Thymus (tissue), 14 donors: ENCODE results near the gene TRAPPC3L. TPM values are rescaled to one million over a fixed set of nuclear protein-coding genes. Genes with fewer than 3 reads are reported as not detected.

Experiments used
- DNase-seq, 9 donors: peaks; one replicate each; pipeline ENCODE4 v3.0.0-alpha.2; 2013; ENCODE audit warnings: low spot score in 9 of 9, low read depth in 6 of 9, missing footprints in 1 of 9
- H3K27ac ChIP-seq, 2 donors: one replicate each; pipeline ENCODE4 v1.5.1; 2013; ENCODE audit warnings: control low read depth in 1 of 2, low read depth in 1 of 2, low read length in 1 of 2, mild to moderate bottlenecking in 1 of 2, moderate library complexity in 1 of 2
- H3K27me3 ChIP-seq, 2 donors: one replicate each; pipeline ENCODE4 v1.5.1; 2013; ENCODE audit warnings: low read length in 1 of 2; ENCODE audit not compliant: control insufficient read depth in 2 of 2, insufficient read depth in 1 of 2
- H3K36me3 ChIP-seq, 2 donors: one replicate each; pipeline ENCODE4 v1.5.1; 2013; ENCODE audit warnings: low read length in 1 of 2, mild to moderate bottlenecking in 1 of 2, moderate library complexity in 1 of 2; ENCODE audit not compliant: control insufficient read depth in 2 of 2, insufficient read depth in 2 of 2
- H3K4me1 ChIP-seq, 2 donors: one replicate each; pipeline ENCODE4 v1.5.1; 2013; ENCODE audit warnings: low read length in 2 of 2; ENCODE audit not compliant: control insufficient read depth in 2 of 2, insufficient read depth in 2 of 2
- H3K4me3 ChIP-seq, 2 donors: one replicate each; pipeline ENCODE4 v1.5.1; 2013; ENCODE audit warnings: low read length in 2 of 2, control low read depth in 1 of 2, mild to moderate bottlenecking in 1 of 2
- H3K9me3 ChIP-seq, 2 donors: one replicate each; pipeline ENCODE4 v1.5.1; 2013; ENCODE audit warnings: low read length in 1 of 2, mild to moderate bottlenecking in 1 of 2; ENCODE audit not compliant: control insufficient read depth in 2 of 2, insufficient read depth in 1 of 2
- WGBS: extraction: QIAGEN DNeasy Blood & Tissue Kit; methylation state at CpG from one replicate; pipeline ENCODE4 v1.1.7; 2013; 5-methylcytosine and 5-hydroxymethylcytosine counted together
- long read RNA-seq, 10 donors: transcript quantifications; one replicate each; lab custom pipeline, GENCODE V29; 2026
- polyA plus RNA-seq: library from polyadenylated mRNA; stranded (reverse); fragments of 200-250 nt; gene quantifications from one replicate; pipeline ENCODE4 v1.2.3, GENCODE V29; 2013
- total RNA-seq: library from RNA; stranded (reverse); fragments of 120-200 nt; gene quantifications from one replicate; pipeline ENCODE4 v1.2.4, GENCODE V29; 2013
- donor health status: healthy.

TRAPPC3L gene
- total RNA-seq: 0.14 TPM
- 0.18 TPM for polyA plus RNA-seq
- long read RNA-seq, donor 1: 0 reads
- long read RNA-seq, donor 2: 0 reads
- long read RNA-seq, donor 3, partial matches to known transcripts: 0 of 1 reads
- long read RNA-seq, donor 3, other reads (novel, unspliced or antisense): 0 of 1 reads
- long read RNA-seq, donor 4: 0 reads
- long read RNA-seq, donor 5, partial matches to known transcripts: 0 of 1 reads
- long read RNA-seq, donor 5, other reads (novel, unspliced or antisense): 0 of 1 reads
- long read RNA-seq, donor 6: 0 reads
- long read RNA-seq, donor 7: 0 reads
- long read RNA-seq, donor 8: 0 reads
- long read RNA-seq, donor 9, partial matches to known transcripts: 164 of 246 reads
- long read RNA-seq, donor 9, other reads (novel, unspliced or antisense): 82 of 246 reads
- long read RNA-seq, donor 10: 0 reads

GRCh38 chr6:116545651-116546050 lies at the start of gene TRAPPC3L:
Gene TRAPPC3L, minus strand, starts transcription at chr6:116545684. Its CDS starts 170 bp downstream, at chr6:116545514.
- H3K36me3 ChIP-seq: no peaks in the 10 kb centered on the region
- no peak within 1 kb of the TSS for H3K27ac ChIP-seq
- no peaks in the 10 kb centered on the region for H3K9me3 ChIP-seq
- H3K4me1 ChIP-seq: no peaks in the 10 kb centered on the region
- DNase-seq: no peak
- no peaks in the 10 kb centered on the region for H3K27me3 ChIP-seq
- 88% methylated on average over 4 of the region's 4 CpGs for WGBS
- H3K4me3 ChIP-seq: no peak within 1 kb of the TSS

GRCh38 chr6:116595247-116595646 lies 49.8 kb upstream of the TRAPPC3L start:
- Histone ChIP-seq H3K27ac (no peak overlapping the region), H3K36me3 (peaks cover 12 to 38% of the 10 kb centered on the region in 2 donors), H3K9me3 (no peaks in the 10 kb centered on the region), H3K4me3 (no peak overlapping the region), H3K4me1 (no peaks in the 10 kb centered on the region), H3K27me3 (no peaks in the 10 kb centered on the region)
- 98% methylated on average over 3 of the region's 3 CpGs for WGBS
- DNase-seq: no peak

- 96% methylated on average over 2 of the region's 2 CpGs for WGBS
- Histone ChIP-seq H3K4me1 (no peaks in the 10 kb centered on the region), H3K9me3 (no peaks in the 10 kb centered on the region), H3K36me3 (peaks cover 7 to 45% of the 10 kb centered on the region in 2 donors), H3K27ac (no peak overlapping the region), H3K27me3 (no peaks in the 10 kb centered on the region), H3K4me3 (no peak overlapping the region)
- no peak for DNase-seq
These were observed 41.3 kb upstream of the TRAPPC3L start for GRCh38 chr6:116586738-116587137.

GRCh38 chr6:116586276-116586675 lies 40.8 kb upstream of the TRAPPC3L start:
- no peak overlapping the region for H3K27ac ChIP-seq
- no peak for DNase-seq
- H3K4me1 ChIP-seq: no peaks in the 10 kb centered on the region
- no peak overlapping the region for H3K4me3 ChIP-seq
- H3K36me3 ChIP-seq: peaks cover 5 to 40% of the 10 kb centered on the region in 2 donors
- H3K27me3 ChIP-seq: no peaks in the 10 kb centered on the region
- H3K9me3 ChIP-seq: no peaks in the 10 kb centered on the region

- H3K4me3 ChIP-seq: no peak overlapping the region
- WGBS: 98% methylated on average over 2 of the region's 2 CpGs
- no peak for DNase-seq
- H3K36me3 ChIP-seq: peaks cover 4 to 47% of the 10 kb centered on the region in 2 donors
- no peaks in the 10 kb centered on the region for H3K9me3 ChIP-seq
- no peak overlapping the region for H3K27ac ChIP-seq
- H3K27me3 ChIP-seq: no peaks in the 10 kb centered on the region
- H3K4me1 ChIP-seq: no peaks in the 10 kb centered on the region
These were observed 34.7 kb upstream of the TRAPPC3L start for GRCh38 chr6:116580198-116580597.

GRCh38 chr6:116579143-116579542 lies 33.7 kb upstream of the TRAPPC3L start:
- no peak overlapping the region for H3K27ac ChIP-seq
- H3K27me3 ChIP-seq: no peaks in the 10 kb centered on the region
- 98% methylated on average over 1 of the region's 1 CpG for WGBS
- H3K4me1 ChIP-seq: no peaks in the 10 kb centered on the region
- H3K9me3 ChIP-seq: no peaks in the 10 kb centered on the region
- peaks cover 4 to 45% of the 10 kb centered on the region in 2 donors for H3K36me3 ChIP-seq
- H3K4me3 ChIP-seq: no peak overlapping the region
- DNase-seq: no peak

- no peaks in the 10 kb centered on the region for H3K9me3 ChIP-seq
- no peak overlapping the region for H3K27ac ChIP-seq
- DNase-seq: no peak
- H3K4me1 ChIP-seq: no peaks in the 10 kb centered on the region
- no peak overlapping the region for H3K4me3 ChIP-seq
- no peaks in the 10 kb centered on the region for H3K27me3 ChIP-seq
- H3K36me3 ChIP-seq: peaks cover 4 to 46% of the 10 kb centered on the region in 2 donors
These were observed 32.9 kb upstream of the TRAPPC3L start for GRCh38 chr6:116578335-116578734.

GRCh38 chr6:116577486-116577885 lies 32.0 kb upstream of the TRAPPC3L start:
- Histone ChIP-seq H3K27ac (no peak overlapping the region), H3K9me3 (no peaks in the 10 kb centered on the region), H3K4me3 (no peak overlapping the region), H3K4me1 (peaks cover 3 to 5% of the 10 kb centered on the region in 2 donors), H3K27me3 (no peaks in the 10 kb centered on the region), H3K36me3 (peaks cover 0 to 38% of the 10 kb centered on the region in 2 donors)
- DNase-seq: no peak
- 96% methylated on average over 5 of the region's 5 CpGs for WGBS

- H3K27me3 ChIP-seq: no peaks in the 10 kb centered on the region
These were observed 29.7 kb upstream of the TRAPPC3L start for GRCh38 chr6:116575227-116575626.

More at GRCh38 chr6:116575227-116575626, 29.7 kb upstream of the TRAPPC3L start:
- no peak overlapping the region for H3K27ac ChIP-seq
- DNase-seq: no peak
- H3K4me1 ChIP-seq: peaks cover 5 to 9% of the 10 kb centered on the region in 2 donors
- peaks cover 0 to 38% of the 10 kb centered on the region in 2 donors for H3K36me3 ChIP-seq
- no peaks in the 10 kb centered on the region for H3K9me3 ChIP-seq
- WGBS: 98% methylated on average over 2 of the region's 2 CpGs
- no peak overlapping the region for H3K4me3 ChIP-seq
